Esophagus squamous epithelium (tissue), 4 donors: Measurements from ENCODE around the gene UACA.

Experiments
- CTCF ChIP-seq, 6 experiments: fragments of 450-650 bp in 4 of 6; fragments of 200-600 bp in 2 of 6; sonication (generic) in 2 of 6; IDR thresholded peaks; one replicate each; pipeline ENCODE4 v1.5.1; 2016 to 2019; ENCODE audit warnings: antibody characterized with exemption in 6 of 6, mild to moderate bottlenecking in 4 of 6, moderate library complexity in 4 of 6
- POLR2A ChIP-seq, 4 donors: fragments of 450-650 bp; IDR thresholded peaks; one replicate each; pipeline ENCODE4 v1.6.1; 2017; ENCODE audit warnings: antibody characterized with exemption in 4 of 4, mild to moderate bottlenecking in 4 of 4, moderate library complexity in 3 of 4

GRCh38 chr15:70729164-70729563 lies 34.2 kb downstream of the UACA start:
- no peak for TF ChIP-seq CTCF (IDR thresholded peaks at IDR 0.05)
- no peak for TF ChIP-seq POLR2A (IDR thresholded peaks at IDR 0.05)
